HG02884 (cell line): Measurements from ENCODE around the gene GSG1L.

Experiments
- ATAC-seq: cut with Tn5 transposase; IDR thresholded peaks from one replicate; pipeline ENCODE4 v1.9.1; 2021; ENCODE audit warnings: mild to moderate bottlenecking, moderate library complexity; ENCODE audit not compliant: unreplicated experiment

GSG1L gene

DNA sequence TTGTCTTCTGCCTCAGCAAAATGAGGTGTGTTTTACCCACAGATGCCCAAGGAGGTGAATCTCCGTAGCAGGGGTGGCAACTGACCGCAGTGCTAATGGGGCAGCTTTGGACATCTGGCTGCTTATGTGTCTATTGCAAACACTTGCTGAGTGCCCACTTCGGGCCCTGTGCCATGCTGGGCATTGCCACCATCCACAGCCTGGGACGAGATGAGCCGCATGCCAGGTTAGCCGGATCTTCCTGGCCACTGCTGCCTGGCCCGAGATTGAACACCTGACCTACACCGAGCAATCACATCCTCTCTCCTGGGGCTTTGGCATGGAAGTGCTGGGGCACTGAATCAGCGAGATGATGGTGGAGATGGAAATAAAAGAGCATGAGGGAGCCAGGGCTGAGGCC, 238.7 kb downstream of the GSG1L start:
- ATAC-seq, result no peak

DNA sequence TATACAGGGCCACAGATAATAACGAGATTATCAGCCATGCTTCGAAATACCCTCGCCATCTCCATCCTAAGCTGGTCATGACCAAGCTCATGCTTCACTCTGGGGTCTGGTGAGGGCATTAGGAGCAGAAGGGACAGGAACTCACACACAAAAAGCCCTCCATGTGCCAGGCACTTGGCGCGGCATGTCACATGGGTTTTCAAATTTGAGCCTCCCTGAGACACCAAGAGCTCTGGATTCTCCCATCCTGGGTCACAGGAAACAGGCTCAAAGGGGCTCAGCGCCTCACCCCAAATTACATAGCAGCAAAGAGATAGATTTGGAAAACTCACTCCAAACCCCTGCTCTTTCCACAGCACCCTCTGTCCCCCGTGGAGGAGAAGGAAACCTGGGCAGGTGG, 239.5 kb downstream of the GSG1L start:
- no peak for ATAC-seq

DNA sequence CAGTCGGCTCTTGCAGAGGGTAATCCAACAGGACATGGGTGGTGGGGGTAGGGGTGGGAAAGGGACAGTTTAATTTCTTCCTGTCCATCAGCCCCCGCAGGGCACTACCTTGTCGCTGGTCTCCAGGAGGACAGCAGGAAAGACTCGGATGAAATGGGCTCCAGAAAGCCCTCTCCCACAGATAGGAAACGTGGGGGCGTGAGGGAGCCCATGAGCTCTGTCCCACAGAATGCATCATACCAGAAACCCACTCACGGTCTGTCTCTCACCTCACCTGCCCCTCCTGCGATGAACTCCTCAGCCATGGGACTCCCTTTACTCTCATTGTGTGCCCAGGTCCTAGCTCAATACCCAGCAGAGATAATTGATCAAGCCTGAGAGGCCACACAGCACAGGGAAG, 240.1 kb downstream of the GSG1L start:
- no peak for ATAC-seq

DNA sequence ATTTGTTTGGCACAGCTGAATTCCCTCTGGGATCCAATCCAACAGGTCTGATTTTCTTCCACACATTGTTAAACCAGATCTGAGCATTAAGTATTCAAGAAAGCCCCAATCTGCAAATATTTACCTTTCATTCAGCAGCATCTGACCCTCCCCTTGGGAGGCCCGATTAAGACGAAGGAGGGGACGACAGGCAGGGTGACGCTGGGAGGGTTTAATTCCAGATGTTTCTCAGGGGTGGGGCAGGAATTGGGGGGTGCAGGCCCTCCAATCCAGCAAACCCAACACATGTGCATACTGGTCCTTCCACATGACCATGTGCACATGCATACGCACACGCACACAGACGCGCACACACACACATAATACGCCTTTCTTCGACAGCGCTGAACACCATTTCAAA, 240.5 kb downstream of the GSG1L start:
- no peak for ATAC-seq

DNA sequence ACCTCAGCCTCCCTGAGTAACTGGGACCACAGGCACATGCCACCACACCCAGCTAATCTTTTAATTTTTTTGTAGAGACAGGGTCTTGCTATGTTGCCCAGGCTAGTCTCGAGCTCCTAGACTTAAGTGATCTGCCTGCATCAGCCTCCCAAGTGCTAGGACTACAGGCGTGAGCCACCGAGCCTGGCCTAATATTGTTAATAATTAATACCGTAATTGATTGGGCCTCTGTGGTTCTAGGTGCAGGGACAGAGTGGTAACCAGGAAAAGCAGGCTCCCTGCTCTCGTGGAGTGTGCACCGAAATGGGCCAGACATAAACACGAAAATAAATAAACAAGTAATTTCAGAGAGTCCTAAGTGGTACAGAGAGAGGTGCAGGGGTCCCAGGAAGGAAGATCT, 241.0 kb downstream of the GSG1L start:
- ATAC-seq, result no peak

DNA sequence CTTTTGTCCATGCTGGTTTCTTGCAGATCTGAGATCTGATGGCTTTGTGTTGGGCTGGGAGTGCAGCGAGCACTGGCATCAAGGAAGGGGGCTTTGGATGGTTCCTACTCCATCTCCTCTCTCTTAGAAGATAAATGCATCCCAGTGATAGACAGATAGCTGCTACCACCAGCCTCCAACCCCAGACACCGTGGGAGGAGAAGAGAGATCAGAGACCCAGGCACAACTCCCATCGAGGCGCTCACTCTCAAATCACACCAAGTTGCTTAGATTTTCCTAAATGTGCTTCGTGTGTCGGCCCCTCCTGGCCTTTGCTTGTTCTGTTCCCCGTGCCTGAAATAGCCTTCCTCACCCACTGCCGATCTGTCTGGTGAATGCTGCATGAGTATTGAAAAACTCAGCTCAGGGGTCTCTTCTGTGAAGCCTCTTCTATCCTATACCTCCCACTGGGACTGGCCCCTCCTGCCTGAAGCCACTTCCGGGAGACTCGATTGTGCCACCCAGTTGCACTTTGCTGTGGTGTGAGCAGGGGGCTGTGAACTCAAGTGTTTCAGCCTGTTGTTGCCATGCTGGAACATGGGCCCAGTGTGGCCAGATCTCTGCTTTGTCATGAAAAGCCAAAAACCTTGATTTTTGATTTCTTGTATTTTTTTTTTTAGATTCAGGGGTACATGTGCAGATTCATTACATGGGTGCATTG, 242.7 kb downstream of the GSG1L start:
- no peak for ATAC-seq

DNA sequence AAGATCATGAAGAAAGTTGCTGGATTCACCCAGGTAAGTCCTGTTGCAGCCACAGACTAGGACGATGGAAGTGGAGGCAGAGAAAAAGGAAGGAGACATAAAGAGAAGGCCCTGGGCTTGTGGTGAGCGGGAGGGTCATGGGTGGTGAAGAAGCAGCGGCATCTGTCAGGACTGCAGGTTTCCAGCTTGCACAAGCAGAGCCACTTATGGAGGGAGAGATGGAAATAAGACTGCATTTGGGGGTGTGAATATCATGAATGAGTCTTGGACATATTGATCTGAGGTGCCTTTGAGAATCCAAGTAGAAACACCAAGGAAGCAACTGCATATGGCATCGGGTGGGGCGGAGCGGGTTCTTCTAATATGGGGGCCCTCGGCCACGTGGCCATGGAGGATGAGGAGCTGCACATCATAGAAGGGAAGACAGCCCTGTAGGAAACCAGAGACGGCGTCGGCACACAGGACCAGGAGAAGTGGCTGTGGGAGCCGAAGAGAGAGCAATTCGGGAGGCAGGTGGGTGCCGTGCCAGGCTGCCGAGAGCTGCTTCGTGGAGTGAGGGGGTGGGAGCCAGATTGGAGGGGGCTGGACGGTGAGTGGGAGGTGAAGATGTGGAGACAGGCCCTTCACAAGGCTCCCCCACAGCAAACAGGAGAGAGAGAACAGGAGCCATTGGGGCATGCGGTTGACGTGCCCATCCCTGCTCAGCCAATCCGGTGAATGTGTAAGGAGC, 243.5 kb downstream of the GSG1L start:
- no peak for ATAC-seq

DNA sequence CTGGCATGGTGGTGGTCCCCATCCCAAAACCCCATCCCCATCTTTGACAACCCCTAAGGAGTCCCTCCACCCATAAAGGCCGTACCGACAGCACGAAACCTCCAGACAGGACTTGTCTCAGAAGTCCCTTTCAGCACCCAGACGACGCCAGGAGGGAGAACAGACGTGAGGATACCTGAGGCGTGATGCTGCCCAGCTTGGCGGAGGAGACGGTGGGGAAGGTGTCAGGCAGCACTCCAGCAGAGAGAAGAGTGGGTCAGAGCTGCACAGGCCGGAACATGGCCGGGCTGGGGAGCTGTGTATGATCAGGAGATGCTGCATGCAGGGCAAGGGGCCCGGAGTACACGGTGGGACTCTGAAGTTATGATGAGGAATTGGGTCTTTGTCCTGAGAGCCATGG, 244.2 kb downstream of the GSG1L start:
- no peak for ATAC-seq

DNA sequence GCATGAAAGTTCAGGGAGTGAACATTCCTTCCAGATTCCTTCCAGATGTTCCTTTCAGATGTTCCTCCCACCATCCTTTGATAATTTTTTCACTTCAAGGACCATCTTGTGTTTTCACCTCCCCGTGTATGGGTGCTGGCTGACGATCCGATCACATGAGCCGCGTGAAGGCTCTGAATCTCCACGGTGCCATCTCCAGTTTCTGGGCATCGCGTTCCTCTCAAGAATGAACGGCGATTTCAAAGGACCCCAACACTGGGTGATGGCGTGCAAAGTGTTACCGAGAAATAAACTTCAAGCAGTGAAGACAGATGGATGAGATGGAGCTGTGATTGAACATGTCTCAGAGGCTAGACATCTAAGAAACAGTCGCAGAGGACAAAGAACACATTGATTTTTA, 245.3 kb downstream of the GSG1L start:
- no peak for ATAC-seq

DNA sequence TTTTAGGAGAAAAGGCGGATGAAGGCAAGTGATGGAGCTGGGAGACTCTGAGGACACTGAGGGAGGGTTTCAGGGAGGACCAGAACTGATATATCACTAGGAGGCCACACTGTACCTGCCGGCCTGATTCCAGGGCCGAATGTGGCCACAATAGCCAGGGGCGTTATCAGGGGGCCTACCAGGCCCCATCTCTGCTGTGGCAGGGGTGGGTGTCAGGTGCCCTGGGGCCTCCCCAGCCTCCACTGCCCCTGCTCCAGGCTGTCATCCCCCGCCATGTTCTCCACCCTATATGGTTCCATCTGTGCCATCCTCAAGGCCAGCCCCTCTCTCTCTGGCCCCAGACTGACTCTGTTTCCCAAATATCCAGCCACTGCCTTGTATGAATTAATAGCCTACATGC, 246.5 kb downstream of the GSG1L start:
- ATAC-seq, result no peak

DNA sequence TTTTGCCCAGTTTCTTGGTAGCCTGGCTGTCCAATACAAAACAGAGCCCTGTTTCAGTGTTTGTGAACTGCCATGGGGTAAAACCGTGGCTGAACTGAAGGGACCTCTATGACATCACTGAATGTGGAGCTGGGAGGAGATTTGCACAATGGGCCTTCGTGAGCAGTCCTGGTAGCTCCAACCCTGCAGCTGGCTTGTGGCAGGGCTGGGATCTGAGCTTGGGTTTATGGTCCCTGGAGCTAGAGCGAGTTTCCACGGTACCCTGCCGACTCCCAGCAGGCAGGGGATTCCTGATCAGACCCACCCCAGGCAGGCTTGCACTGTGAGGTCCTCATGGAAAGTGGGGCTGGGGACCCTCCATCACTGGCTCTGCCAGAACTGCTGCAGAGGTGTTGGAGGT, 247.0 kb downstream of the GSG1L start:
- no peak for ATAC-seq

DNA sequence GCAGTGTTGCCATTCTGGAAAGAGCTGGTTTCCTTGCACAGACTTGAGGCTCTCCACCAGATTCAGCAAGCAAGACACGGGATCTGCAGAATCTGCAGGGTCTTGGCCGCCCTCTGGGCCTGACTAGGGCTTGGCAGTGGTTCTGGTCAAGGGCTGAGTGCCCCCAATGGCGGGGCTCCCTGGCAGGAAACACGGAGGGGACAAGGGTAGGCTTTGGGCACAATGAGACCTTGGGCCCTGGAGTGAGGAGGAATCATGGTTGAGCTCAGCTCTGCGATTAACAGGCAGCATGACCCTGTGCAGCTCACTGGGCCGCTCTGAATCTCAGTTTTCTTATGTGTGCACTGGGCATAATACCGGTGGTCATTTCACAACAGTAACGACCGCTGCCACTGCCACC, 249.9 kb downstream of the GSG1L start:
- ATAC-seq, result no peak

DNA sequence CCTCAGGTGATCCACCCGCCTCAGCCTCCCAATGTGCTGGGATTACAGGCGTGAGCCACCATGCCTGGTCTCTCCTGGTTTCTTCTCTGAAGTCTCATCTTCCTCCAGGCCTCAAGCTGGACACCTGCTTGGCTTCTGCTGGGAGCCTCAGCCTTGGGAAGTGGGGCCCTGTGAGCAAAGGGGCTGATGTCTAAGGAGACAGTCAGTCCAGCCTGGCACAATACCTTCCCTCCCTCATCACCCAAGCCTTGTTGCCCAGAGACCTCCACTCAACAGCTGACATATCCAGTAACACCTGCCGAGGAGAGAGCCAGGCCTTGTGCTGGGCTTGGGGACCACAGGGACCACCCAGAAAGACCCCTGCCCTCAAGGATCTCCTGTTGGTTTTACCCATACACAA, 251.6 kb downstream of the GSG1L start:
- no peak for ATAC-seq

DNA sequence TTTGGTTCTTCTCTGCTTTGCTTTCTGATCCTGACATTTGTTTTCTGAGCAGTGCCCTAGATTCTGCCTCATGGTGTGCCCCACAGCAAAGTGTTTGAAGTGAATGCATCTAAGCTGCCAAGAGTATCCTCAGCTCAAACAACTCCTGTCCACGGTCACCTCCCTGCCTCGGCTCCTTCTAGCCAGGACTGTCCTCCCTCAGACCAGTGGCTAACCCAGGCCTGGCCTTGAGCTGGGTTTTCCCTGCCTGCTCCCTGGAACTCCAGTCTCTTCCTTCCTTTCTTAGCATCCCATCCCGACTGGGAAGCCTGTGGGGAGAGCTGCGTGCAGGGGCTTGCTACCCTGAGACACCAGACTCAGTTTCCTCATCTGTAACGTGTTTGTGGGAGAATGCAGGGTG, 256.5 kb downstream of the GSG1L start:
- ATAC-seq, result no peak

DNA sequence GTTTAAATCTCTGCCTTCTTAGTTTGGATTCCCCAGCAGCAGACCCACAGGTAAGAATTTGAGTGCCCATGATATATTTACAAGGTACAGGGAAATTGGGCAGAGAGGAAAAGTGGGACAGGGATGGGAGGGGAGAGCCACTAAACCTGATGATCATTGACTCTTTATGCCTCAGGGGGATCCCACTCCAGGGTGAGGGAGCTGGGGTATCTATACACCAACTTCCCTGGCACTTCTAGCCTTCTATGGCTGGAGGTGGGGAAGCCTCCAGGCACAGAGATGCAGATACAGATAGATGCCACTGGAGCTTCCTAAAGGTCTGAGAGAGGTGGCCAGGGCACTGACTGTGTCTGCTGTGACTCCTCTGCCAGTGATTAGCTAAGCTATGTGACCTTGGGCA, 257.1 kb downstream of the GSG1L start:
- no peak for ATAC-seq

DNA sequence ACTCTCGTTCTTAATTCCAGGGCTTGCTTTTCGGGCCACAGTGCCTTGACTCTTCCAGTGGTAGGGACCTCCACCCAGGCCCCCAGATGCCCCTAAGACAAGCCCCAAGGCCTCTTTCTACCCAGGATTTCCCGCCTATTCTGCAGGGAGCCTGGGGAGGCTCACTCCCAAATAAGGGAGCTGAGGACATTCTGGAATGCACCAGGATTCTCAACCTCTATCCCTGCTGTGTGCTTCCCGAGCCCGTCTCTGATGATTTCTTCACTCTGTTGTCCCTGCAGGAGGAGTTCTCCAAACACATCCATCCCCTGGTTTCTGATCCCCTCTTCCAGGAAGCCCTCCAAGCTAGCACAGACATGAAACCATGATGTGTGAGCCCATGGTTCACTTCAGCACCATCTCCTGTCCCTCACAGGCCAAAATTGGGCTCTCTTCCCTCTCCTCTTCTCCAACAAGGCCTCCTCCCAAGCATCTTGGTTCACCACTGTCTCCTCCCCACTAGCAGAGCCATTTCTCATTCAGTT, 257.6 kb downstream of the GSG1L start:
- ATAC-seq, result no peak

DNA sequence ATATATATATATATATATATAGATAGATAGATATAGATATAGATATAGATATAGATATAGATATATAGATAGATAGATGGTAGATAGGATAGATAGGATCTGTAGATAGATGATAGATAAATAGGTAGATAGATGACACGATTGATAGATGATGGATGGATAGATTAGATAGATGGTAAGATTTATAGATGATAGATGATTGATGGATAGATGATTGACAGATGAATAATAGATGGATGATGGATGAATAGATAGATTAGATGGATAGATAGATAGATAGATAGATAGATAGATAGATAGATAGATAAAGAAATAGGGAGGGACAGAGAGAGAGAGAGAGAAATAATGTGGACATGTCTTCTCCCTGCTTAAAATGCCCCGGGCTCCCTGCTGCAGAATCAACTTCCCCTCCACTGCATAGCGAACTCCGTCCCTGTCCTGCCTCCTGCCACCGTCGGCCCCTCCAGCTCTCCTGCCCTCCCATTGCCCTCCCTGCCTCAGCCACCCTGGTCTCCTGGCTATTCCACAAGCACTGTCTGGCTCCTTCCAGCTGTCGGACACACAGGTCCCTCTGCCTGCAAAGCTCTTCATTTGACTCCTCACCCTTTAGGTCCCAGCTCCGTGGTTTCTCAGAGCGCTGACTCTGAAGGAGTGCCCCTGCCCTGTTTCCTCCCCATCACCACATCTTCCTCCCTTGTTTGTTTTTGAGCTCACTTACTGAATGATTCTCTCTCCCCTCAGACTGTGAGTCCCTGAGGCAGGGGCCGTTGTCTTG, 259.6 kb downstream of the GSG1L start:
- no peak for ATAC-seq

DNA sequence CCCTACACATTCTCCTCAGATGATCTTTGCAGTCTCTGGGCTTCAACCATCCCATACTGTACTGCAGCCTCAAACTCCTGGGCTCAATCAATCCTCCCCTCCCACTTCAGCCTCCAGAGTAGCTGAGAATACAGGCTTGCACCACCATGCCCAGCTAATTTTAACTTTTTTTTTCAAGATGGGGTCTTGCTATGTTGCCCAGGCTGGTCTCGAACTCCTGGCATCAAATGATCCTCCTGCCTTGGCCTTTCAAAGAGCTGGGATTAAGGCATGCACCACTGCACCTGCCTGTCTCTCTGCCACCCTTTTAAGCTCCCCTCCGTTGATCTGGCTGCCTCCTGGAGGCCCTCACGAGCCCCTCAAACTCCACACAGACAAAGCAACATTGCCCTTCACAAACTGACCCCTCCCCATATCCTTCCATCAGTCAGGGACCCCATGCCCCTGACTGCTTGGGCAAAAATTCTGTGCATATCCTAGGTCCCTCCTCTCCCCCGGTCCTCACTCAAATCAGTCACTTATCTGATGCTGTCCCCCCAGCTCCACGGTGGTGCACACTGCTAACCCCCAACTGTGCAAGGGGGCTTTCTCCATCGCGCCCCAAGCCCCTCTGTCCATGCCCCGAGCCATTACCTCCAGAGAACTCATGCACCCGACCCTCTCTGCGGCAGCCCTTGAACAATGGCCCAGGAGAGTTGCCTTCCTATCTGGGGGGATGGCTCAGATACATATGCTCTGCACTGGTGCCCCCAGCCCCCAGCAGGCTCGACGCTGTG, 260.7 kb downstream of the GSG1L start:
- ATAC-seq, result no peak

DNA sequence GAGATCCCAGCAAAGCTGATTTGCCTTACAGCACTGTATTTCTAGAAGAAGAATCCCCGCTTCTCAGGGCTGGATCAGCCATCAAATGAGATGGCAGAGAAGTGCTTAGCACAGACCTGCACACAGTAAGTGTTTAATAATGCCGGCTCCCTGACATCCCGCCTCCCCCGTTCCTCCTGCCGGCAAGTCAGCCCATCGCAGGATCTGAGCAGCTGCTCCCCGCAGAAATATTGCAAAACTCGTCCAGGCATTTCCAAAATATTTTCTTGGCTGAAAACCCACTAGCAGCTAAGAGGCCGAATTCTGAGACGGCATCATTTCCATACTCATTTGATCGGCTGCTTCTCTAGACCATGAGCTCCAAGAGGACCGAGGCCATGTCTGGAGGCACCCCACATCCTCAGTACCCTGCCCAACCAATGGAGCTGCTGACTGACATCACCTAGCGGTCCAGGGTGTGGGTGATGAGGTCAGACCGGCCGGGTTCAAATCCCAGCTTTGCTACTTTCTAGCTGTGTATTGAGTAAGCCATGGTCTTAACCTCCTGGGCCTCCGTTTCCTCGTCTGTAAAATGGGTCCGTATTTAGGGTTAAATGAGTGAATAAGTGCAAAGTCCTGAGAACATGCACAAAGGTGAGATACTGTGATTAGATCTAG, 262.1 kb downstream of the GSG1L start:
- ATAC-seq, result no peak

DNA sequence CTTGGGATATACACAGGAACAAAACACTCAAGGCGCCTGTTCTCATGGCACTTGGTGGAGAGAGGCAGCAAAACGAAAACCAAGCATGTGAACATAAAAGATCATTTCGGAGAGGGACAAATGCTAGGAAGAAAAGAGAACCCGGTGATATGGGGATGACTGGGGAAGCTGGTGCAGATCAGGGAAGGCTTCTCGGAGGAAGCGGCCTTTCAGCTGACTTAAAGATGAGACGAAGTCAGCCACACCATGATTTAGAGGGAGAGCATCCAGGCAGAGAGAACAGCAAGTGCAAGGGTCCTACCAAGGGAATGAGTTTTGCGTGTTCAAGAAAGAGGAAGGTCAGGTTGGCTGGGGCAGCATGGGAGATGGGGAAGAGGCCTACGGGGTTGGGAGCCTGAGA, 262.7 kb downstream of the GSG1L start:
- ATAC-seq, result no peak

DNA sequence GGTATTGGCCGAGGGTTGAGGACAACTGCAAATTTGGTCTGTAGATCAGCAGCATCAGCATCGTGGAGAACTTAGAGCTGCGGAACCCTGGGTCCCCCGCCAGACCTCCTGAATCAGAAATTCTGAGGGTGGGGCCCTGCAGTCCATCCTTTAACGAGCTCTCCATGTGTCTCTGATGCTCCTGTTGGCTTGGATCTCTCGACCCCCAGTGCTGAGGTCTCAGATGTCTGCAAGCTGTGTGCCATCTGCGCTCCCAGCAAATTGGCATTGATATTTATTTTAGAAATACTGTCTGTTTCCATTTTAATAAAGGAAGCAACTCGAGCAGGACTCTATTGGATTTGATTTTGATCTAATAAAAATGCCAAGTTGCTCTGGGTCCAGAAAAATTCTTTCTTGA, 263.6 kb downstream of the GSG1L start:
- ATAC-seq, result no peak
